Vein endothelial cell (primary cell): ENCODE measurements around the gene PCDHGB7. TPM values are rescaled to one million over a fixed set of nuclear protein-coding genes. Genes with fewer than 3 reads are reported as not detected.

Experiments
- total RNA-seq: library from RNA; depleted of rRNA; stranded (reverse); fragments of >200 nt; gene quantifications from 2 replicates; pipeline ENCODE4 v1.2.3, GENCODE V29; 2012

The PCDHGB7 gene
- total RNA-seq, 1 donor = 10.9 TPM

Other genes starting within 250 kb of the PCDHGB7 start
- 0.57 and 0.98 TPM in 2 replicates for gene PCDHB7, start 245.0 kb upstream of the PCDHGB7 start, total RNA-seq
- gene PCDHB8, start 239.9 kb upstream of the PCDHGB7 start, total RNA-seq = 0.29 and 1.3 TPM in 2 replicates
- gene PCDHB16, start 235.3 kb upstream of the PCDHGB7 start, total RNA-seq = 0.65 and 0.86 TPM in 2 replicates
- gene PCDHB9, start 230.5 kb upstream of the PCDHGB7 start, total RNA-seq = 0.38 and 0.65 TPM in 2 replicates
- gene PCDHB10, start 225.3 kb upstream of the PCDHGB7 start, total RNA-seq = 1.1 and 1.3 TPM in 2 replicates
- 0.57 and 0.65 TPM in 2 replicates for gene PCDHB11, start 218.1 kb upstream of the PCDHGB7 start, total RNA-seq
- gene PCDHB12, start 209.0 kb upstream of the PCDHGB7 start, total RNA-seq = 0.76 and 0.98 TPM in 2 replicates
- 1.3 and 2.6 TPM in 2 replicates for gene PCDHB13, start 203.8 kb upstream of the PCDHGB7 start, total RNA-seq
- gene PCDHB14, start 194.3 kb upstream of the PCDHGB7 start, total RNA-seq = 0.98 and 1.2 TPM in 2 replicates
- gene PCDHB15, start 172.3 kb upstream of the PCDHGB7 start, total RNA-seq = 0.98 and 1.1 TPM in 2 replicates
- 0.48 TPM in 1 of 2 replicates, not detected in the other for gene SLC25A2, start 113.6 kb upstream of the PCDHGB7 start, total RNA-seq
- gene TAF7, start 96.9 kb upstream of the PCDHGB7 start, total RNA-seq = 46.4 and 51.5 TPM in 2 replicates
- gene PCDHGA1, start 87.2 kb upstream of the PCDHGB7 start, total RNA-seq = 0.65 and 0.67 TPM in 2 replicates
- gene PCDHGA2, start 78.9 kb upstream of the PCDHGB7 start, total RNA-seq = 1.6 and 2.9 TPM in 2 replicates
- gene PCDHGA3, start 73.8 kb upstream of the PCDHGB7 start, total RNA-seq = 0.86 and 1.3 TPM in 2 replicates
- 0.96 and 2.3 TPM in 2 replicates for gene PCDHGB1, start 67.6 kb upstream of the PCDHGB7 start, total RNA-seq
- 6.3 and 9.1 TPM in 2 replicates for gene PCDHGA4, start 62.7 kb upstream of the PCDHGB7 start, total RNA-seq
- 3.2 and 4.6 TPM in 2 replicates for gene PCDHGB2, start 57.7 kb upstream of the PCDHGB7 start, total RNA-seq
- 1.5 and 1.6 TPM in 2 replicates for gene PCDHGA5, start 53.5 kb upstream of the PCDHGB7 start, total RNA-seq
- gene PCDHGB3, start 47.4 kb upstream of the PCDHGB7 start, total RNA-seq = 6.5 and 8.8 TPM in 2 replicates
- gene PCDHGA6, start 43.8 kb upstream of the PCDHGB7 start, total RNA-seq = 6.0 and 7.2 TPM in 2 replicates
- gene PCDHGA7, start 34.9 kb upstream of the PCDHGB7 start, total RNA-seq = 3.0 and 4.6 TPM in 2 replicates
- gene PCDHGB4, start 30.0 kb upstream of the PCDHGB7 start, total RNA-seq = 15.0 and 15.2 TPM in 2 replicates
- 2.0 and 2.9 TPM in 2 replicates for gene PCDHGA8, start 25.0 kb upstream of the PCDHGB7 start, total RNA-seq
- gene PCDHGB5, start 19.7 kb upstream of the PCDHGB7 start, total RNA-seq = 22.4 and 26.1 TPM in 2 replicates
- gene PCDHGA9, start 14.9 kb upstream of the PCDHGB7 start, total RNA-seq = 5.6 and 6.1 TPM in 2 replicates
- gene PCDHGB6, start 9.7 kb upstream of the PCDHGB7 start, total RNA-seq = 4.3 and 6.2 TPM in 2 replicates
- 8.8 and 9.6 TPM in 2 replicates for gene PCDHGA10, start 4.7 kb upstream of the PCDHGB7 start, total RNA-seq
- gene PCDHGA11, start 3.4 kb downstream of the PCDHGB7 start, total RNA-seq = 11.4 and 12.4 TPM in 2 replicates
- gene PCDHGA12, start 12.8 kb downstream of the PCDHGB7 start, total RNA-seq = 6.9 and 12.0 TPM in 2 replicates
- 17.0 and 20.5 TPM in 2 replicates for gene PCDHGC3, start 58.3 kb downstream of the PCDHGB7 start, total RNA-seq
- gene PCDHGC4, start 67.4 kb downstream of the PCDHGB7 start, total RNA-seq = 2.2 and 2.3 TPM in 2 replicates
- 1.3 and 1.4 TPM in 2 replicates for gene PCDHGC5, start 71.4 kb downstream of the PCDHGB7 start, total RNA-seq
- 35.6 and 40.9 TPM in 2 replicates for gene DIAPH1, start 201.3 kb downstream of the PCDHGB7 start, total RNA-seq
- 48.6 and 56.2 TPM in 2 replicates for gene HDAC3, start 219.2 kb downstream of the PCDHGB7 start, total RNA-seq
- gene RELL2, start 219.3 kb downstream of the PCDHGB7 start, total RNA-seq = 4.6 and 7.6 TPM in 2 replicates
- 29.4 and 32.6 TPM in 2 replicates for gene FCHSD1, start 233.7 kb downstream of the PCDHGB7 start, total RNA-seq